HEK293T (cell line): ENCODE results near the gene ARHGAP8.

Source experiments
- CTCF ChIA-PET: fragments of 350-600 bp; formaldehyde crosslinking; extraction: SDS; loops from one replicate; lab custom pipeline; 2021; ENCODE audit warnings: antibody characterized with exemption, inconsistent platforms; lab: Yijun Ruan, JAX
- POLR2A ChIA-PET: fragments of 350-600 bp; formaldehyde crosslinking; extraction: SDS; loops from one replicate; lab custom pipeline; 2020; ENCODE audit warnings: antibody characterized with exemption, inconsistent platforms; lab: Yijun Ruan, JAX
- DNase-seq: peaks from one replicate; pipeline ENCODE4 v3.0.0; 2012; ENCODE audit warnings: mixed read lengths; ENCODE audit errors: extremely low spot score
- ARNT ChIP-seq: fragments of 450-650 bp; IDR thresholded peaks from 2 replicates; pipeline ENCODE4 v1.6.1; 2017; ENCODE audit warnings: mild to moderate bottlenecking
- BHLHE40 ChIP-seq: fragments of 450-650 bp; IDR thresholded peaks from 2 replicates; pipeline ENCODE4 v1.6.1; 2016; ENCODE audit warnings: mild to moderate bottlenecking, moderate library complexity, borderline replicate concordance
- CTBP1 ChIP-seq: fragments of 450-650 bp; IDR thresholded peaks from 2 replicates; pipeline ENCODE4 v1.6.1; 2016; ENCODE audit warnings: borderline replicate concordance
- ELF4 ChIP-seq: fragments of 450-650 bp; IDR thresholded peaks from 2 replicates; pipeline ENCODE4 v1.6.1; 2017; ENCODE audit warnings: antibody characterized with exemption
- FOXA1 ChIP-seq: fragments of 450-650 bp; IDR thresholded peaks from 2 replicates; pipeline ENCODE4 v1.6.1; 2016; ENCODE audit warnings: mild to moderate bottlenecking
- FOXK2 ChIP-seq: fragments of 450-650 bp; IDR thresholded peaks from 2 replicates; pipeline ENCODE4 v1.6.1; 2016; ENCODE audit warnings: mild to moderate bottlenecking
- FOXM1 ChIP-seq: fragments of 450-650 bp; IDR thresholded peaks from 2 replicates; pipeline ENCODE4 v1.6.1; 2017; ENCODE audit warnings: mild to moderate bottlenecking, borderline replicate concordance
- HDGF ChIP-seq: fragments of 450-650 bp; IDR thresholded peaks from 2 replicates; pipeline ENCODE4 v1.6.1; 2017; ENCODE audit warnings: antibody characterized with exemption, borderline replicate concordance
- L3MBTL2 ChIP-seq: fragments of 450-650 bp; conservative IDR thresholded peaks from 2 replicates; pipeline ENCODE4 v1.6.1; 2016; ENCODE audit warnings: mild to moderate bottlenecking
- LEF1 ChIP-seq: fragments of 450-650 bp; IDR thresholded peaks from 2 replicates; pipeline ENCODE4 v1.6.1; 2017; ENCODE audit warnings: mild to moderate bottlenecking, borderline replicate concordance
- NFRKB ChIP-seq: fragments of 450-650 bp; IDR thresholded peaks from 2 replicates; pipeline ENCODE4 v1.6.1; 2016; ENCODE audit warnings: mild to moderate bottlenecking, moderate library complexity
- SP1 ChIP-seq: fragments of 450-650 bp; IDR thresholded peaks from 2 replicates; pipeline ENCODE4 v1.6.1; 2017
- SUZ12 ChIP-seq: fragments of 450-650 bp; IDR thresholded peaks from 2 replicates; pipeline ENCODE4 v1.6.1; 2016; ENCODE audit warnings: mild to moderate bottlenecking
- TARDBP ChIP-seq: fragments of 450-650 bp; IDR thresholded peaks from 2 replicates; pipeline ENCODE4 v1.6.1; 2016
- ZNF384 ChIP-seq: fragments of 450-650 bp; IDR thresholded peaks from 2 replicates; pipeline ENCODE4 v1.6.1; 2016
- TF ChIP-seq, protein P1 (sequence below): fragments of 450-650 bp; IDR thresholded peaks from 2 replicates; pipeline ENCODE4 v1.6.1; 2016

Gene ARHGAP8

DNA sequence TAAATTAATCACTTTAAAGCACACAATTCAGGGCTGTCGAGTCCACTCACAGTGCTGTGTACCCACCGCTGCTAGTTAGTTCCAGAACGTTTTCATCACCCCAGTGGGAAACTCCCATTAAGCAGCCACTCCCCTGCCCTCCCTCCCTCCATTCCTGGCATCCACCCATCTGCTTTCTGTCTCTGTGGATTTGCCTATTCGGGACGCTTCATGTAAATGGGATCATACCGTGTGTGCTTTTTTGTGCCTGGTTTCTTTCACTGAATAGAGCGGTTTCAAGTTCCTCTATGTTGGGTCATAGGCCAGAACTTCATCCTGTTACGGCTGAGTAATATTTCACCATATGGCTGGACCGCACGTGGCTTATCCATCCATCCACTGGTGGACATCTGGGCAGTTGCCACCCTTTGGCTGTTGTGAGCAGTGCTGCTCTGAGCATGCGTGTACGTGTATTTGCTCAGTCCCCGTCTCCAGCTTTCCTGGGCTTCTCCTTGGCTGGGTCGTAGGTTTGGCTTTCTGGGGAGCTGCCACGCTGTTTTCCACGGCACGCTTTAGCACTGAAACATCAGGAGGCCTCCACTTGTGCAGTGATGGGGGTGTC lies 30.1 kb downstream of the ARHGAP8 start:
- no peak for TF ChIP-seq SP1
- POLR2A ChIA-PET: no interaction called here
- CTCF ChIA-PET: no interaction called here

DNA sequence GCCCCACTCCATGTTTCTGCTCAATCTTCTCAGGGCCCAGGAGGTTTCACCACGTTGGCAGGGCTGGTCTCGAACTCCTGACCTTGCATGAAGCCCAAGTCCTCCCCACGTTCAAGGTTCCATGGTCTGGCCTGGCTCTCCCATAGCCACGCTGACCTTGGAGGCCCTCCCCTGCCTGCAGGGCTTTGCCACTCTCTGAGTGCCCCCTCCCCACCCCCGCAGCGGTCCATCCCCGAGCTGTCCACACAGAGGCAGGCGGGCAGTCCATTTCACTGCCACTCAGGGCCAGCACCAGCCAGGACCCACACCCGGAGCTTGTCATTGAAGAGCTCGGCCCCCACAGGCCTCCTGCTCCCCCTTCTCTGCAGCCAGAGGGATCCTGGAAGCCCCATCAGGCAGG lies 30.7 kb downstream of the ARHGAP8 start:
- ChIA-PET POLR2A (no interaction called here), CTCF (no interaction called here)
- no peak for DNase-seq
- TF ChIP-seq CTBP1 (no peak), TARDBP (no peak), ELF4 (no peak), SUZ12 (no peak), NFRKB (no peak), SP1 (no peak), HDGF (no peak), BHLHE40 (no peak), LEF1 (no peak), FOXK2 (no peak), ARNT (no peak)
- TF ChIP-seq, protein P1, sequence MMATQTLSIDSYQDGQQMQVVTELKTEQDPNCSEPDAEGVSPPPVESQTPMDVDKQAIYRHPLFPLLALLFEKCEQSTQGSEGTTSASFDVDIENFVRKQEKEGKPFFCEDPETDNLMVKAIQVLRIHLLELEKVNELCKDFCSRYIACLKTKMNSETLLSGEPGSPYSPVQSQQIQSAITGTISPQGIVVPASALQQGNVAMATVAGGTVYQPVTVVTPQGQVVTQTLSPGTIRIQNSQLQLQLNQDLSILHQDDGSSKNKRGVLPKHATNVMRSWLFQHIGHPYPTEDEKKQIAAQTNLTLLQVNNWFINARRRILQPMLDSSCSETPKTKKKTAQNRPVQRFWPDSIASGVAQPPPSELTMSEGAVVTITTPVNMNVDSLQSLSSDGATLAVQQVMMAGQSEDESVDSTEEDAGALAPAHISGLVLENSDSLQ: no peak

More for the DNA sequence above, 30.1 kb downstream of the ARHGAP8 start:
- DNase-seq: no peak

DNA sequence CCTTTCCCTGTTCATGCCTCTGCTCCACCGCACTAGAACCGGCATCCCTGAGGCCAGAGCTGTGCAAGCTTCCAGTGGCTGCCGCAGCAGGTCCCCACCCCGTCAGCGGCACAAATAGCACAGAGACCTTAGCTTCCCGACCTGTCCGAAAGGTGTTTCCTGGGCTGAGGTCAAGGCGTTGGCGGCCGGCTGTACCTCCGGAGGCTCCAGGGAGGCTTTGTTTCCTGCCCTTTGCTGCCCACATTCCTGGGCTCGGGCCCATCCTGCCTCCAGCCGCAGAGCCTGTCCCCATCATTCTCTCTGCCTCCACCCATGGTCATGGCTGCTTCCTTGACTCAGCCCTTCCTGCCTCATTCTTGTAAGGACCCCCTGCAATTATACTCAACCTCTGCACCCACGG lies 31.2 kb downstream of the ARHGAP8 start:
- TF ChIP-seq ZNF384 (no peak), ELF4 (no peak), NFRKB (no peak), FOXK2 (no peak), SP1 (no peak), FOXA1 (no peak), BHLHE40 (no peak), HDGF (no peak), L3MBTL2 (no peak), SUZ12 (no peak), FOXM1 (no peak), LEF1 (no peak)
- TF ChIP-seq, protein P1: no peak
- CTCF ChIA-PET: no interaction called here
- POLR2A ChIA-PET: no interaction called here
- no peak for DNase-seq

DNA sequence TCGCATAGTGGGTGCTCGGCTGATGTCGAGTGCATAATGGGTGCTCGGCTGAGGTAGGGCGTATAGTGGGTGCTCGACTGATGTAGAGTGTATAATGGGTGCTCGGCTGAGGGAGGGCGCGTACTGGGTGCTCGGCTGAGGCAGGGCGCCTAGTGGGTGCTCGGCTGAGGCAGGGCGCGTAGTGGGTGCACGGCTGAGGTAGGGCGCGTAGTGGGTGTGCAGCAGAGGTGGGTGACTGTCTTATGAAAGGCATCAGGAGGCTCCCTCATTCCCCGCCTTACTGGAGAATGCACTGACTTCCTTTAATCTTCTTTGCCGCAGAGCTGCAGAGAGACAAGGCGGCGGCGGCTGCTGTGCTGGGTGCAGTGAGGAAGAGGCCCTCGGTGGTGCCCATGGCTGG lies 33.8 kb downstream of the ARHGAP8 start:
- CTCF ChIA-PET: no interaction called here
- TF ChIP-seq HDGF (no peak), BHLHE40 (no peak), SUZ12 (no peak), ZNF384 (no peak), FOXM1 (no peak), FOXA1 (no peak), TARDBP (no peak), NFRKB (no peak), L3MBTL2 (no peak)
- TF ChIP-seq, protein P1: no peak
- POLR2A ChIA-PET: no interaction called here
- DNase-seq: no peak

DNA sequence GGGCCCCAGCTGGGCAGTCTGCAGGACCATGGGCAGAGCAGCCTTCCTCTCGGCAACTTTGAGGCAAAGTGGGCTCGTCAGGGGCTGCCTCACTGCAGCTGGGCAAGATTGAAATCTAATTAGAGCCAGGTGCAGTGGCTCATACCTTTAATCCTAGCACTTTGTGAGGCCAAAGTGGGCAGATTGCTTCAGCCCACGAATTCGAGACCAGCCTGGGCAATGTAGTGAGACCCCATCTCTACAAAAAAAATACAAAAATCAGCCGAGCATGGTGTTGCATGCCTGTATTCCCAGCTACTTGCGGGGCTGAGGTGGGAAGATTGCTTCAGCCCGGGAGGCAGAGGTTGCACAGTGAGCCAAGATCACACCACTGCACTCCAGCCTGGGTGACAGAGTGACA lies 34.2 kb downstream of the ARHGAP8 start:
- POLR2A ChIA-PET: no interaction called here
- TF ChIP-seq SUZ12: no peak
- TF ChIP-seq FOXK2: no peak
- TF ChIP-seq ELF4: no peak
- no peak for TF ChIP-seq CTBP1
- TF ChIP-seq BHLHE40: no peak
- TF ChIP-seq TARDBP: no peak
- TF ChIP-seq ARNT: no peak
- TF ChIP-seq, protein P1: no peak
- TF ChIP-seq LEF1: no peak
- TF ChIP-seq FOXA1: no peak
- TF ChIP-seq L3MBTL2: no peak
- no peak for TF ChIP-seq SP1
- TF ChIP-seq ZNF384: no peak
- TF ChIP-seq HDGF: no peak
- TF ChIP-seq FOXM1: no peak
- TF ChIP-seq NFRKB: no peak
- CTCF ChIA-PET: no interaction called here
- DNase-seq: no peak

DNA sequence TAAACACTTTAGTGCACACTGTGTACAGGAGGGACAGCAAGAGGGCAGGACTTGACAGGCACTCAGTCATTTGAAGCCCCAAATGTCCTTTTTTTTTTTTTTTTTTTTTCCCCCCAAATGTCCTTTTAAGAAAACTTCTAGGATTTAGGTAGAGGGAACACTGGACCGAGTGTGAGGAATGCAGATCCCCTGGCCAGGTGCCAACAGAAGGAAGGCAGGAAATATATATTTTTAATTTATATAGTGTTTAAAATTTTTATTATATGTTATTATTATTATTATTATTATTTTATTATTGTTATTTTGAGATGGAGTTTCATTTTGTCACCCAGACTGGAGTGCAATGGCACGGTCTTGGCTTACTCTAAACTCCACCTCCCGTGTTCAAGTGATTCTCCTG lies 35.5 kb downstream of the ARHGAP8 start:
- ChIA-PET CTCF (interaction anchor here (0.6 kb wide), 1 partner anchor 17 kb away, joined by 5 read pairs; no protein-coding TSS in a partner anchor), POLR2A (no interaction called here)
- TF ChIP-seq, protein P1: no peak
- TF ChIP-seq TARDBP (no peak), NFRKB (no peak), ELF4 (no peak), L3MBTL2 (no peak), LEF1 (no peak), HDGF (no peak), ARNT (no peak), CTBP1 (no peak), ZNF384 (no peak), FOXK2 (no peak), FOXM1 (no peak), FOXA1 (no peak), SP1 (no peak), BHLHE40 (no peak)
- DNase-seq: no peak
